ENCODE measurements around the gene ZSCAN2.

The ZSCAN2 gene

GRCh38 chr15:84598993-84599392 lies 1.8 kb upstream of the ZSCAN2 start:
- peak; percentile 62 for DNase-seq
- Histone ChIP-seq H3K4me1 (no peaks in the 10 kb centered on the region), H3K27me3 (no peaks in the 10 kb centered on the region), H3K9me3 (no peaks in the 10 kb centered on the region), H3K36me3 (peaks cover 5% of the 10 kb centered on the region), H3K4me3 (ENCODE audit: low read depth, low read length) (no peak overlapping the region)
- TF ChIP-seq CTCF (IDR thresholded peaks at IDR 0.05; ENCODE audit: low read depth, low read length) = peak; percentile 90

- Histone ChIP-seq H3K4me1 (no peaks in the 10 kb centered on the region), H3K4me3 (ENCODE audit: low read depth, low read length) (no peak overlapping the region)
- DNase-seq = no peak
These were observed 903 bp upstream of the ZSCAN2 start for GRCh38 chr15:84599906-84600305.

GRCh38 chr15:84600331-84600686 lies 500 bp upstream of the ZSCAN2 start:
- Histone ChIP-seq H3K9me3 (no peaks in the 10 kb centered on the region), H3K4me1 (no peaks in the 10 kb centered on the region), H3K36me3 (peaks cover 13% of the 10 kb centered on the region), H3K4me3 (ENCODE audit: low read depth, low read length) (peak overlapping the region; percentile 94), H3K27me3 (no peaks in the 10 kb centered on the region)
- DNase-seq = peak; percentile 81
- no peak for TF ChIP-seq CTCF (IDR thresholded peaks at IDR 0.05; ENCODE audit: low read depth, low read length)

More at GRCh38 chr15:84599906-84600305, 903 bp upstream of the ZSCAN2 start:
- Histone ChIP-seq H3K9me3 (no peaks in the 10 kb centered on the region), H3K27me3 (no peaks in the 10 kb centered on the region), H3K36me3 (peaks cover 10% of the 10 kb centered on the region)
- TF ChIP-seq CTCF (IDR thresholded peaks at IDR 0.05; ENCODE audit: low read depth, low read length) = no peak

- TF ChIP-seq CTCF (IDR thresholded peaks at IDR 0.05; ENCODE audit: low read depth, low read length) = no peak
- no peak for DNase-seq
- Histone ChIP-seq H3K27me3 (no peaks in the 10 kb centered on the region), H3K4me3 (ENCODE audit: low read depth, low read length) (peak overlapping the region; percentile 94), H3K9me3 (no peaks in the 10 kb centered on the region), H3K4me1 (no peaks in the 10 kb centered on the region), H3K36me3 (peaks cover 24% of the 10 kb centered on the region)
These were observed 688 bp downstream of the ZSCAN2 start for GRCh38 chr15:84601555-84601838.

- no peak for TF ChIP-seq CTCF (IDR thresholded peaks at IDR 0.05; ENCODE audit: low read depth, low read length)
These were observed 3.0 kb downstream of the ZSCAN2 start for GRCh38 chr15:84603630-84604379.

GRCh38 chr15:84604826-84605553 lies 4.2 kb downstream of the ZSCAN2 start:
- no peaks in the 10 kb centered on the region for H3K9me3 ChIP-seq
- H3K27me3 ChIP-seq = no peaks in the 10 kb centered on the region
- H3K36me3 ChIP-seq = peaks cover 39% of the 10 kb centered on the region
- no peak overlapping the region for H3K4me3 ChIP-seq (ENCODE audit: low read depth, low read length)
- TF ChIP-seq CTCF (IDR thresholded peaks at IDR 0.05; ENCODE audit: low read depth, low read length) = no peak
- no peaks in the 10 kb centered on the region for H3K4me1 ChIP-seq
- DNase-seq = no peak

More at GRCh38 chr15:84603630-84604379, 3.0 kb downstream of the ZSCAN2 start:
- H3K9me3 ChIP-seq = no peaks in the 10 kb centered on the region
- H3K27me3 ChIP-seq = no peaks in the 10 kb centered on the region
- peaks cover 37% of the 10 kb centered on the region for H3K36me3 ChIP-seq
- H3K4me1 ChIP-seq = no peaks in the 10 kb centered on the region
- no peak overlapping the region for H3K4me3 ChIP-seq (ENCODE audit: low read depth, low read length)
- no peak for DNase-seq
